Measurements from ENCODE around the gene RNF13.

RNF13 gene

DNA sequence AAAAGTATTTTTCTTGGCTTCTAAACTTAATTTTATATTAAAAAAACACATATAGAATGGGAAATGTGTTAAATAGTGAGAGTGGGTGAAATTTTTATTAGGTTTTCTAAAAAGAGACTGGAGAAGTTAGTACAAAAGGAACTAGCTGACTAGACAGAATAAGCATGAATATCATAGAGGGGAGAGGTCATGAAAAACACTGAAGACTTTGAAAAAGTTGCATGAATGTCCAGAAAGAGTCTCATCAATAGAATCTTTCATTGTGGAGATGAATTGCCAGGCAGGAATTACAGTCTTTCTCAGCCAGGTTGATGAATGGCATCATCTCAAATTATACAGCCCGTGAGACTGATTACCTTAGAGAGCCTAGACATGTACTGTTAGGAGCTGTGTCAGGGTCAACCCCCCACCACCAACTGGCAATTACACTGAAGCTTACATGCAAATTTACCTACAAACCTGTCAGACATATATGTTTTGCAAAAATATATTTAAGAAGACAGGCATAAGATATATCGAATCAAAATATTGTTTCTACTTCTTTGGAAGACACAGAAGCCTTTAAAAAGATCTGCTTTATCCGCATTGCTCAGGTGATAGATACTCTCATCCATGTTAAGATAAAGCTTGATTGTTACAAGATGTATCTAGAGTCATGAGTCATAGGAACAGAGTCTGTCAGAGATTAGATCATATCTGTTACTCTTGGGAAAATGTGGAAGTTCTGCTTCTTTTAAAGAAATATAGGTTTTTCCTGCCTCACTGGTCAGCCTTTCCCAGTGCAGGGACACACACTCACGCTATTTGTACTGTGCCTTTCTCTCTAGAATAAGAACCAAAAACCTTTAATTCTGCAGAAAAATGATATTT, 192.5 kb downstream of the RNF13 start:
- no peaks in the 10 kb centered on the region for H3K27me3 ChIP-seq (replicated peaks; ENCODE audit: insufficient read depth, low read length)
- H3K4me3 ChIP-seq (ENCODE audit: low read length): no peak overlapping the region
- no peaks in the 10 kb centered on the region for H3K36me3 ChIP-seq (replicated peaks; ENCODE audit: insufficient read depth, low read length)
- no peak overlapping the region for H3K9ac ChIP-seq (ENCODE audit: low read length)
- H3K9me2 ChIP-seq (replicated peaks; ENCODE audit: insufficient read depth, low read length): no peaks in the 10 kb centered on the region
- no peaks in the 10 kb centered on the region for H3K4me1 ChIP-seq (ENCODE audit: low read length)
- H3K9me3 ChIP-seq (replicated peaks; ENCODE audit: insufficient read depth, low read length): no peaks in the 10 kb centered on the region
- no peak for DNase-seq
- H3K79me2 ChIP-seq (ENCODE audit: low read length): no peaks in the 10 kb centered on the region
- H2AFZ ChIP-seq (ENCODE audit: low read length): no peak overlapping the region
- H4K20me1 ChIP-seq (ENCODE audit: insufficient read depth, low read length): no peaks in the 10 kb centered on the region
- H3K27ac ChIP-seq (ENCODE audit: low read length): no peak overlapping the region
- TF ChIP-seq EZH2phosphoT487 (IDR thresholded peaks at IDR 0.05; ENCODE audit: low read length) (no peak), EZH2 (optimal IDR thresholded peaks at IDR 0.05; ENCODE audit: low read depth, low read length) (no peak)
- TF ChIP-seq, protein P1, sequence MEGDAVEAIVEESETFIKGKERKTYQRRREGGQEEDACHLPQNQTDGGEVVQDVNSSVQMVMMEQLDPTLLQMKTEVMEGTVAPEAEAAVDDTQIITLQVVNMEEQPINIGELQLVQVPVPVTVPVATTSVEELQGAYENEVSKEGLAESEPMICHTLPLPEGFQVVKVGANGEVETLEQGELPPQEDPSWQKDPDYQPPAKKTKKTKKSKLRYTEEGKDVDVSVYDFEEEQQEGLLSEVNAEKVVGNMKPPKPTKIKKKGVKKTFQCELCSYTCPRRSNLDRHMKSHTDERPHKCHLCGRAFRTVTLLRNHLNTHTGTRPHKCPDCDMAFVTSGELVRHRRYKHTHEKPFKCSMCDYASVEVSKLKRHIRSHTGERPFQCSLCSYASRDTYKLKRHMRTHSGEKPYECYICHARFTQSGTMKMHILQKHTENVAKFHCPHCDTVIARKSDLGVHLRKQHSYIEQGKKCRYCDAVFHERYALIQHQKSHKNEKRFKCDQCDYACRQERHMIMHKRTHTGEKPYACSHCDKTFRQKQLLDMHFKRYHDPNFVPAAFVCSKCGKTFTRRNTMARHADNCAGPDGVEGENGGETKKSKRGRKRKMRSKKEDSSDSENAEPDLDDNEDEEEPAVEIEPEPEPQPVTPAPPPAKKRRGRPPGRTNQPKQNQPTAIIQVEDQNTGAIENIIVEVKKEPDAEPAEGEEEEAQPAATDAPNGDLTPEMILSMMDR (IDR thresholded peaks at IDR 0.05; ENCODE audit: low read length): no peak
- H3K4me2 ChIP-seq (ENCODE audit: low read depth, low read length): no peak overlapping the region
- no peaks in the 10 kb centered on the region for H3F3A ChIP-seq (ENCODE audit: insufficient read depth, low read length)

DNA sequence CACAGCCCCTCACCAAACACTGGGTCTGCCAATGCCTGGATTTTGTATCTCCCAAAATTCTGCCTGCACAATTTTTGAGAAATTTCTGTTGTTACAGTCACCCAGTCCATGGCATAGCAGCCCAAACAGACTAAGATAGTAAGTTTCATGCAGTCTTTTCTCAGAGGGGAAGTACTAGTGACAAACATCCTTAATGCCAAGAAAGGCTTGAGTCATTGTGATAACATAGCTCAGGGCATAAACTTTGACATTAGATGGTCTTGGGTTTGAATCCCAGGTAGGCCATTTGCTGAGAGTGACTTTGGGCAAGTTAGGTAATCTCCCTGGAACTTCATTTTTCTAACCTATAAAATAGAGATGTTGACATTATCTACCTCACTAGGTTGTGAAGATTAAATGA, 193.8 kb downstream of the RNF13 start:
- no peaks in the 10 kb centered on the region for H3K4me1 ChIP-seq (ENCODE audit: low read length)
- H3K4me2 ChIP-seq (ENCODE audit: low read depth, low read length): no peak overlapping the region
- H2AFZ ChIP-seq (ENCODE audit: low read length): no peak overlapping the region
- no peaks in the 10 kb centered on the region for H3K79me2 ChIP-seq (ENCODE audit: low read length)
- no peaks in the 10 kb centered on the region for H3K36me3 ChIP-seq (replicated peaks; ENCODE audit: insufficient read depth, low read length)
- no peak for DNase-seq
- no peaks in the 10 kb centered on the region for H3K27me3 ChIP-seq (replicated peaks; ENCODE audit: insufficient read depth, low read length)
- no peaks in the 10 kb centered on the region for H3K9me3 ChIP-seq (replicated peaks; ENCODE audit: insufficient read depth, low read length)
- TF ChIP-seq EZH2 (optimal IDR thresholded peaks at IDR 0.05; ENCODE audit: low read depth, low read length): no peak
- no peak for TF ChIP-seq EZH2phosphoT487 (IDR thresholded peaks at IDR 0.05; ENCODE audit: low read length)
- TF ChIP-seq, protein P1 (IDR thresholded peaks at IDR 0.05; ENCODE audit: low read length): no peak
- no peak overlapping the region for H3K9ac ChIP-seq (ENCODE audit: low read length)
- no peaks in the 10 kb centered on the region for H3K9me2 ChIP-seq (replicated peaks; ENCODE audit: insufficient read depth, low read length)
- no peaks in the 10 kb centered on the region for H3F3A ChIP-seq (ENCODE audit: insufficient read depth, low read length)
- H3K4me3 ChIP-seq (ENCODE audit: low read length): no peak overlapping the region
- no peaks in the 10 kb centered on the region for H4K20me1 ChIP-seq (ENCODE audit: insufficient read depth, low read length)
- no peak overlapping the region for H3K27ac ChIP-seq (ENCODE audit: low read length)

Measured in MM.1S (cell line).